A673 (cell line): ENCODE results near the gene DMC1. TPM values are rescaled to one million over a fixed set of nuclear protein-coding genes. Genes with fewer than 3 reads are reported as not detected.

ENCODE experiments used
- BruUV-seq: library from RNA; stranded (reverse); fragments of 400-500 nt; replicated peaks from 2 replicates; lab custom pipeline; 2021; lab: Mats Ljungman, UMichigan
- CTCF ChIA-PET: fragments of 300-600 bp; sonication (Branson Sonifier 250); formaldehyde crosslinking; loops from one replicate; lab custom pipeline; 2022; ENCODE audit warnings: antibody characterized with exemption; lab: Charles Lee
- POLR2A ChIA-PET: fragments of 300-600 bp; sonication (Branson Sonifier 250); formaldehyde crosslinking; loops from one replicate; lab custom pipeline; 2022; ENCODE audit warnings: antibody characterized with exemption; ENCODE audit not compliant: low non-redundant PET; lab: Charles Lee
- DNase-seq: peaks from one replicate; pipeline ENCODE4 v3.0.0-alpha.2; 2015; ENCODE audit warnings: low spot score
- H3K27ac ChIP-seq: fragments of 200-600 bp; sonication (generic); 2 replicates; pipeline ENCODE4 v1.5.1; 2016; ENCODE audit warnings: mixed run types, low read depth, mild to moderate bottlenecking, mixed read lengths, antibody characterized with exemption, low read length; ENCODE audit not compliant: poor library complexity, severe bottlenecking
- H3K27me3 ChIP-seq: fragments of 200-600 bp; sonication (generic); replicated peaks from 2 replicates; pipeline ENCODE4 v1.6.1; 2017; ENCODE audit warnings: mixed run types, low read depth, mild to moderate bottlenecking, mixed read lengths, antibody characterized with exemption, low read length; ENCODE audit not compliant: insufficient read depth, poor library complexity
- H3K36me3 ChIP-seq: fragments of 200-600 bp; sonication (generic); 2 replicates; pipeline ENCODE4 v1.6.1; 2016; ENCODE audit warnings: mixed run types, mild to moderate bottlenecking, mixed read lengths, antibody characterized with exemption, low read length; ENCODE audit not compliant: insufficient read depth, poor library complexity, severe bottlenecking
- H3K4me1 ChIP-seq: fragments of 200-600 bp; sonication (generic); 2 replicates; pipeline ENCODE4 v1.6.1; 2017; ENCODE audit warnings: mixed run types, mild to moderate bottlenecking, mixed read lengths, antibody characterized with exemption, low read length; ENCODE audit not compliant: insufficient read depth, poor library complexity, severe bottlenecking
- H3K4me3 ChIP-seq: fragments of 200-600 bp; sonication (generic); 2 replicates; pipeline ENCODE4 v1.5.1; 2016; ENCODE audit warnings: low read depth, mixed run types, mild to moderate bottlenecking, mixed read lengths, low read length; ENCODE audit not compliant: poor library complexity, severe bottlenecking
- H3K9me3 ChIP-seq: fragments of 200-600 bp; sonication (generic); 2 replicates; pipeline ENCODE4 v1.6.1; 2016; ENCODE audit warnings: mixed run types, low read depth, mild to moderate bottlenecking, mixed read lengths, antibody characterized with exemption, low read length; ENCODE audit not compliant: poor library complexity, severe bottlenecking
- EZH2 ChIP-seq: fragments of 200-600 bp; sonication (generic); IDR thresholded peaks from 2 replicates; pipeline ENCODE4 v1.6.1; 2017; ENCODE audit warnings: borderline replicate concordance, low read depth, mild to moderate bottlenecking, mixed read lengths, antibody characterized with exemption, low read length; ENCODE audit not compliant: poor library complexity, severe bottlenecking
- intact Hi-C: fragments of 100-400 bp; cut with micrococcal nuclease; formaldehyde crosslinking; loops from one replicate; pipeline ENCODE4 v1.10.0; 2022; ENCODE audit not compliant: unreplicated experiment
- total RNA-seq: library from RNA; stranded (reverse); gene quantifications from 2 replicates; pipeline ENCODE4 v1.2.3, GENCODE V29; 2021
- TF ChIP-seq, protein P1 (sequence below): fragments of 300-800, 200-600 bp; sonication (generic); conservative IDR thresholded peaks from 2 replicates; pipeline ENCODE4 v1.5.1; 2017; ENCODE audit warnings: low read depth, mild to moderate bottlenecking, antibody characterized with exemption, low read length, moderate library complexity, mixed read lengths

Gene DMC1
- total RNA-seq, 1 experiment from 2014 or later: 2.3 TPM

GRCh38 chr22:38570779-38571364 lies 889 bp upstream of the DMC1 start:
- DNase-seq: peak; percentile 50
- CTCF ChIA-PET: interaction anchor here (0.6 to 2.9 kb wide), 3 partner anchors 69 to 763 kb away, joined by 3 to 13 read pairs (median 7); partner anchors contain the start of gene GCAT
- H3K27me3 ChIP-seq: no peaks in the 10 kb centered on the region
- H3K4me3 ChIP-seq: peak overlapping the region; percentile 49
- intact Hi-C loops: loop anchor here (5.0 to 10.0 kb wide), 2 partner anchors 216 to 519 kb away; no protein-coding TSS in a partner anchor
- POLR2A ChIA-PET: interaction anchor here (0.6 kb wide), 1 partner anchor 82 kb away, joined by 12 read pairs; no protein-coding TSS in a partner anchor
- H3K4me1 ChIP-seq: peaks cover 11% of the 10 kb centered on the region
- no peaks in the 10 kb centered on the region for H3K36me3 ChIP-seq
- H3K27ac ChIP-seq: peak overlapping the region; percentile 66
- no peaks in the 10 kb centered on the region for H3K9me3 ChIP-seq
- BruUV-seq: TSS peak; percentile 89
- TF ChIP-seq, protein P1, sequence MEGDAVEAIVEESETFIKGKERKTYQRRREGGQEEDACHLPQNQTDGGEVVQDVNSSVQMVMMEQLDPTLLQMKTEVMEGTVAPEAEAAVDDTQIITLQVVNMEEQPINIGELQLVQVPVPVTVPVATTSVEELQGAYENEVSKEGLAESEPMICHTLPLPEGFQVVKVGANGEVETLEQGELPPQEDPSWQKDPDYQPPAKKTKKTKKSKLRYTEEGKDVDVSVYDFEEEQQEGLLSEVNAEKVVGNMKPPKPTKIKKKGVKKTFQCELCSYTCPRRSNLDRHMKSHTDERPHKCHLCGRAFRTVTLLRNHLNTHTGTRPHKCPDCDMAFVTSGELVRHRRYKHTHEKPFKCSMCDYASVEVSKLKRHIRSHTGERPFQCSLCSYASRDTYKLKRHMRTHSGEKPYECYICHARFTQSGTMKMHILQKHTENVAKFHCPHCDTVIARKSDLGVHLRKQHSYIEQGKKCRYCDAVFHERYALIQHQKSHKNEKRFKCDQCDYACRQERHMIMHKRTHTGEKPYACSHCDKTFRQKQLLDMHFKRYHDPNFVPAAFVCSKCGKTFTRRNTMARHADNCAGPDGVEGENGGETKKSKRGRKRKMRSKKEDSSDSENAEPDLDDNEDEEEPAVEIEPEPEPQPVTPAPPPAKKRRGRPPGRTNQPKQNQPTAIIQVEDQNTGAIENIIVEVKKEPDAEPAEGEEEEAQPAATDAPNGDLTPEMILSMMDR: peak; percentile 31
- TF ChIP-seq EZH2: no peak

- ChIA-PET CTCF (no interaction called here), POLR2A (no interaction called here)
- H3K27me3 ChIP-seq: no peaks in the 10 kb centered on the region
- H3K4me3 ChIP-seq: peak overlapping the region; percentile 33
- H3K36me3 ChIP-seq: no peaks in the 10 kb centered on the region
- TF ChIP-seq, protein P1: no peak
- TF ChIP-seq EZH2: no peak
- no peak for DNase-seq
- H3K27ac ChIP-seq: no peak overlapping the region
- TSS peak; percentile 84 for BruUV-seq
- intact Hi-C loops: no loop called here
- H3K9me3 ChIP-seq: no peaks in the 10 kb centered on the region
- peaks cover 11% of the 10 kb centered on the region for H3K4me1 ChIP-seq
These were observed 607 bp downstream of the DMC1 start for GRCh38 chr22:38569181-38569971.

DNA sequence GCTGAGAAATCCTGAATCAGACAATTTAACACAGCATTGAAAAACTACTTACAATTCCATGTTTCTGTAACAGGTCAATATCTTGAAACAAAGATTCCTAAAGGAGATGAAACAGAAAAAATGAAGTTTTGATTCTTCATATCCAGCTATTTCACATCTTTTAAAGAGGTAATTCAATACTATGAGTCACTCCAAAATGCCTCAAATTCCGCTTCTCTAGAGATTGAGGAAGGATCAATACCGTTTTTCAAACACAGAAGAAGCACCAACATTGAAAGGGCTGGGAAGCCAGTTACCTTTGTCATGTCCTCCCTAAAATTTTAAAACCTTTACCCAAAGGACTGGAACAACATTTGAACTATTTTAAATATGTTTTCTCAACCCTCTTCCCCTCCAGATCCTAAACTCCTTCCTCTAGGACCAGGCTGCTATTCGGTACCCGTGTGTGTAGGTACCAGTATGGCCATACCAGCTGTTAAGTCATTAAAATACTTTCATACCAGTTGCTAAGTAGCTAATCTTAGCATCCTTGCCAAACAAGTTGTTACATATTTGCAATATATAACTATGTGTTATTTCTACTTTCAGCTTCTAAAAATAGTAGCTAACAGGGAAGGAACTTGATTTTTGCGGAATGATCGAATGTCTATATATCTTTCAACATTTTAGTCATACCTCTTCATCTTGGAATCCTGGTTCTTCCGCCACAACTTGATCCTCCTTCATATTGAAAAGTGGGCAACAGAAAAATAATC lies 2.3 kb downstream of the DMC1 start:
- CTCF ChIA-PET: no interaction called here
- POLR2A ChIA-PET: no interaction called here
- no peak for TF ChIP-seq EZH2
- TF ChIP-seq, protein P1: no peak
- BruUV-seq: no TSS peak
- H3K9me3 ChIP-seq: no peaks in the 10 kb centered on the region
- peaks cover 11% of the 10 kb centered on the region for H3K4me1 ChIP-seq
- DNase-seq: no peak
- H3K27ac ChIP-seq: no peak overlapping the region
- no peaks in the 10 kb centered on the region for H3K27me3 ChIP-seq
- H3K4me3 ChIP-seq: no peak overlapping the region
- intact Hi-C loops: no loop called here
- H3K36me3 ChIP-seq: no peaks in the 10 kb centered on the region
